Activated CD8-positive, alpha-beta T cell treated with anti-CD3 and anti-CD28 coated beads, Interleukin-2, amount 10 ng/mL, durations not matched to agents 7 days and 5 days (primary cell): ENCODE results near the gene DPYSL3. TPM values are rescaled to one million over a fixed set of nuclear protein-coding genes. Genes with fewer than 3 reads are reported as not detected.

Source experiments
- ATAC-seq: fragments of 150-1000 bp; cut with Tn5 transposase; one replicate; pipeline ENCODE4 v1.10.0; 2021; ENCODE audit warnings: moderate library complexity
- CTCF ChIA-PET: fragments of 350-600 bp; sonication (Branson Sonifier 250); formaldehyde crosslinking; loops from one replicate; lab custom pipeline; 2021; ENCODE audit warnings: antibody characterized with exemption; lab: Charles Lee
- POLR2A ChIA-PET: fragments of 350-600 bp; sonication (Branson Sonifier 250); formaldehyde crosslinking; loops from one replicate; lab custom pipeline; 2021; ENCODE audit warnings: antibody characterized with exemption; lab: Charles Lee
- DNase-seq: peaks from one replicate; pipeline ENCODE4 v3.0.0-alpha.2; 2020
- H3K27ac Mint-ChIP-seq: one replicate; pipeline ENCODE4 v1.8.0; 2021; ENCODE audit warnings: mild to moderate bottlenecking, mixed read lengths
- H3K27me3 Mint-ChIP-seq: one replicate; pipeline ENCODE4 v1.8.0; 2021; ENCODE audit warnings: low read depth, mixed read lengths
- H3K36me3 Mint-ChIP-seq: one replicate; pipeline ENCODE4 v1.8.0; 2021; ENCODE audit warnings: low read depth, mixed read lengths
- H3K4me1 Mint-ChIP-seq: one replicate; pipeline ENCODE4 v1.8.0; 2021; ENCODE audit warnings: low read depth, mixed read lengths
- H3K4me3 Mint-ChIP-seq: one replicate; pipeline ENCODE4 v1.8.0; 2021; ENCODE audit warnings: mild to moderate bottlenecking, mixed read lengths
- H3K9me3 Mint-ChIP-seq: one replicate; pipeline ENCODE4 v1.8.0; 2022; ENCODE audit warnings: mixed read lengths; ENCODE audit not compliant: insufficient read depth
- total RNA-seq, 2 experiments: library from RNA; stranded (reverse); gene quantifications; one replicate each; pipeline ENCODE4 v1.2.3, GENCODE V29; 2021

Gene DPYSL3
- total RNA-seq, 2 experiments from 2014 or later = 0.23 TPM; not detected in 1

DNA sequence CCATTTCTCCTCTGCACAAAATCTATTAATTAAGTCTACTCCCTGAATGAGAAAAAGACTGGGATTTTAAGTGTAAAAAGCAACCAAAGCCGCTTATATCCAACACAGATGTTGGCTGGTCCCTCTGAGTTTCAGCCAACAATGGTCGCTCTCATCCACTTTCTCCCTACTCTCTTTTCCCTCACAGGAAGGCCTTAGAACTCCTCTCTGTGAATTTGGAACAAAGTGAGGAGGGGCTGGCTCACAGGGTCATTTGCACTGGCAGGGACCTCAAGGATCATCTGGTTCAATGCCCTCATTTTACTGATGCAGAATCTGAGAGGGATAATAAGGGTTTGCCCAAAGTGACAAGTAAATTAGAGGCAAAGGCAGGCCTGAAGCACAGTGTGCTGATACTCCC lies 64.0 kb downstream of the DPYSL3 start:
- DNase-seq (no peak), ATAC-seq (no peak)
- POLR2A ChIA-PET = no interaction called here
- Mint-ChIP-seq H3K4me1 (no peaks in the 10 kb centered on the region), H3K9me3 (no peaks in the 10 kb centered on the region), H3K36me3 (no peaks in the 10 kb centered on the region), H3K27ac (no peak overlapping the region), H3K27me3 (peaks cover 9% of the 10 kb centered on the region), H3K4me3 (no peak overlapping the region)
- CTCF ChIA-PET = no interaction called here

DNA sequence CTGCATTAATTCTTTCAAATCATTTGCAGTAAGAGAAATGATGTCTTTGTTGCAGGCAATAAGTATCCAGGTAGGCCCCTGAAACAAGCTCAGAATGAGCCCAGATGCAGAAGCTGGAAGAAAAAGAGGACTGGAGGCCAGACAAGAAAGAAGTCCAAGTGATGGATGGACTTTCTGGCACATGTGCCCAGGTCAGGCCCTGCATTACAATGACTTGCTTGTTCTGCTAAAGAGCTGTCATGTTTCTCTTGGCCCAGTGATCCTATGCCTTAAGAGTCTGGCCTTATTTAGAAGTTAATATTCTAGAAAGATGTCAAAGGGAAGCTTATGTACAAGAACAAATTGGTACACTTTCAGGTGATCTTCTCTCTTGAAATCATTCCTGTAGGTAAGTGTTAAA lies 64.8 kb downstream of the DPYSL3 start:
- Mint-ChIP-seq H3K27me3 (peaks cover 5% of the 10 kb centered on the region), H3K4me3 (no peak overlapping the region), H3K27ac (no peak overlapping the region), H3K36me3 (no peaks in the 10 kb centered on the region), H3K9me3 (no peaks in the 10 kb centered on the region), H3K4me1 (no peaks in the 10 kb centered on the region)
- DNase-seq = no peak
- no peak for ATAC-seq
- ChIA-PET POLR2A (no interaction called here), CTCF (no interaction called here)

DNA sequence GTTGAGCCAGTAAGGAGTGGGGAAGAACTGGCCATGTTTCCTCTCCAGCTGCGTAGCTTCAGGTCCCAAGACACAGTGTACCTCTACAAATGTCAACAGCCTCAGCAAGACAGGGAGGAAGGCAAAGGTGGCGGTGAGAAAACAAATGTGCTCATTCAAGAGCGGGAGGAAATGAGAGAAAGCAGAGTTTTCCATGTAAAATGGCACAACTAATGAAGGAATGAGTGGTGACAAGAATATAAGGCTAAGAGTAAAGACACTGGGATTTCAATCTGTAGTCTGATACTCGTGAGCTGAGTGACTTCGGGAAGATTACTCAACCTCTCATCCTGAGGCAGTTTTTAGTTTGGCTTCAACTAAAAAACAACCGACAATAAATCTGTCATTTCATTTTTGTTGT lies 67.6 kb downstream of the DPYSL3 start:
- Mint-ChIP-seq H3K27me3 (no peaks in the 10 kb centered on the region), H3K4me1 (no peaks in the 10 kb centered on the region), H3K4me3 (no peak overlapping the region), H3K27ac (no peak overlapping the region), H3K9me3 (no peaks in the 10 kb centered on the region), H3K36me3 (no peaks in the 10 kb centered on the region)
- POLR2A ChIA-PET = no interaction called here
- no peak for ATAC-seq
- DNase-seq = no peak
- CTCF ChIA-PET = interaction anchor here (0.7 kb wide), 1 partner anchor 135 kb away, joined by 3 read pairs; no protein-coding TSS in a partner anchor

DNA sequence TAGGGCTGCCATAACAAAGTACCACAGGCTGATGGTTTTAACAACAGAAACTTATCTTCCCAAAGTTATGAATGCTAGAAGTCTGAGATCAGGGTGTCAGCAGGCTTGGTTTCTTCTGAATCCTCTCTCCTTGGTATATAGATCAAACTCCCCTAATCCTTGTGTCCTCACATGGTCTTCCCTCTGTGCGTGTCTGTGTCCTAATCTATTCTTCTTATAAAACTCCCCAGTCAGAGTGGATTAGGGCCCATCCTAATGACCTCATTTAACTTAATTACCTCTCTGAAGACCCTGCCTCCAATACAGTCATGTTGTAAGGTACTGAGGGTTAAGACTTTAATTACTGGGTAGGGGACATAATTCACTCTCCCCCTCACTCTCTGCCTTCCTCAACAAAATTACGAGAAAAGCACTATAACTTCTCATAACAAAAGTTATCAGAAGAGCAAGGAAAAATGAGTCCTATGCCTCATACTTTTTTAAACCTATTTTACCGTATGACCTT lies 68.6 kb downstream of the DPYSL3 start:
- CTCF ChIA-PET = no interaction called here
- no peaks in the 10 kb centered on the region for H3K4me1 Mint-ChIP-seq
- ATAC-seq (no peak), DNase-seq (no peak)
- no peak overlapping the region for H3K27ac Mint-ChIP-seq
- H3K4me3 Mint-ChIP-seq = no peak overlapping the region
- no peaks in the 10 kb centered on the region for H3K36me3 Mint-ChIP-seq
- POLR2A ChIA-PET = no interaction called here
- no peaks in the 10 kb centered on the region for H3K9me3 Mint-ChIP-seq
- peaks cover 2% of the 10 kb centered on the region for H3K27me3 Mint-ChIP-seq

DNA sequence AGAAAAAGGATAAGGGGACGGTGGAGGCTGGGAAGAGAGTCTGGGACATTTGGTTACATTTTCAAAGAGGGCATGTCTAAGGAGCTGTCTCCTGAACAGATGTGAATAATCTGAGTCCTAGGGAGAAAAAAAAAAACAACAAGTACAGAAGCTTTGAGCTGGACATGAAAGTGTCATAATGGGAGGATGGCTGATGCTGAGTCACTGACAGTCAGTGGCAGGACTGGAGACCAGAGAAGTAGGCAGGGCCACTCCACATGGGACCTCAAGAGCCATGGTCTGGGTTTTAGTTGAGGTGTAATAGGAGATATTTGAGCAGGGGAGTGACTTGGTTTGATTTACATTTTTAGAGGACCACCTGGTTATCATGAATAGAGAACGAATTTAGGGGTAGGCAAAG lies 70.6 kb downstream of the DPYSL3 start:
- DNase-seq (no peak), ATAC-seq (no peak)
- peaks cover 2% of the 10 kb centered on the region for H3K27me3 Mint-ChIP-seq
- no peaks in the 10 kb centered on the region for H3K36me3 Mint-ChIP-seq
- H3K4me3 Mint-ChIP-seq = no peak overlapping the region
- no peaks in the 10 kb centered on the region for H3K4me1 Mint-ChIP-seq
- ChIA-PET CTCF (no interaction called here), POLR2A (no interaction called here)
- H3K9me3 Mint-ChIP-seq = no peaks in the 10 kb centered on the region
- H3K27ac Mint-ChIP-seq = no peak overlapping the region

DNA sequence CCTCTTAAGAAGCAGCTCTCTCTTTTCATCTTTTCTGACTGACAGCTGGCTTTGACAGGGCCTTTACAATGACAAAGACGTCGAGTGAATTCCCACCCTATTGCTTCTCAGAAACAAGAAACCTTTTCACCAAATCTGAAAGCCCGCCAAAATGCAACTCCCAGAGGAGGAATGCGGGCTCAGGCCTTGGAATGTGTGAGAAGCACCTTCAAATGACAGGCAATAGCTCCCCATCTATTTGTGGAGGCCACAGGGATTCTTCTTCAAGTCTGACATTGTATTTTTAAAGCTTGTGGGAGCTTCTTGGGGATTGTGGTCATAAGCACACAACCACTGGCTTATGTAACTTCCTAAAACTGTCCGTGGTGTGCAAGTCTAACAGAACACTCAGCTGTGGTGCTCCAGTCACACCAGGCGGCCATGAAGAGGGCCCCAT lies 72.7 kb downstream of the DPYSL3 start:
- POLR2A ChIA-PET = no interaction called here
- H3K36me3 Mint-ChIP-seq = no peaks in the 10 kb centered on the region
- ATAC-seq (no peak), DNase-seq (no peak)
- H3K9me3 Mint-ChIP-seq = no peaks in the 10 kb centered on the region
- H3K27me3 Mint-ChIP-seq = peaks cover 2% of the 10 kb centered on the region
- CTCF ChIA-PET = no interaction called here
- no peak overlapping the region for H3K27ac Mint-ChIP-seq
- H3K4me1 Mint-ChIP-seq = no peaks in the 10 kb centered on the region
- no peak overlapping the region for H3K4me3 Mint-ChIP-seq

DNA sequence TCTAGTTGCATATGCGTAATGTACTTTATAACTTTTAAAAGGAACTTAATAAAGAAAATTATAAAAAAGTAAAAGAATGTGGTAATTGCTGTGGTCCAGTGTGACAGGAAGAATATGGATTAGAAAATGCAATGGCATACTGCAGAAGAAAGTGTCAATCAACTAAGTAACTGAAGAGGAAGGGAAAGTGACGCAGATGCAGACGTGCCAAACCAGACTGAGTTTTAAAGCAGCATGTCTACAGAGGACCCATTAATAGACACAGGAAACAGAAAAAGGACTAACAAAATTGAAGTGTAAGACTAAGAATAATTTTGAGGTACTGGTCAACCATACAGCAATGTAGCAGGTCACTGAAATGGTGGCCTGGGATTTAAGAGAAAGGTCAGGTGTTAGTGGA lies 73.3 kb downstream of the DPYSL3 start:
- no peak overlapping the region for H3K4me3 Mint-ChIP-seq
- no peak for ATAC-seq
- DNase-seq = no peak
- ChIA-PET POLR2A (no interaction called here), CTCF (no interaction called here)
- no peaks in the 10 kb centered on the region for H3K9me3 Mint-ChIP-seq
- peaks cover 2% of the 10 kb centered on the region for H3K27me3 Mint-ChIP-seq
- no peaks in the 10 kb centered on the region for H3K36me3 Mint-ChIP-seq
- no peak overlapping the region for H3K27ac Mint-ChIP-seq
- H3K4me1 Mint-ChIP-seq = no peaks in the 10 kb centered on the region

DNA sequence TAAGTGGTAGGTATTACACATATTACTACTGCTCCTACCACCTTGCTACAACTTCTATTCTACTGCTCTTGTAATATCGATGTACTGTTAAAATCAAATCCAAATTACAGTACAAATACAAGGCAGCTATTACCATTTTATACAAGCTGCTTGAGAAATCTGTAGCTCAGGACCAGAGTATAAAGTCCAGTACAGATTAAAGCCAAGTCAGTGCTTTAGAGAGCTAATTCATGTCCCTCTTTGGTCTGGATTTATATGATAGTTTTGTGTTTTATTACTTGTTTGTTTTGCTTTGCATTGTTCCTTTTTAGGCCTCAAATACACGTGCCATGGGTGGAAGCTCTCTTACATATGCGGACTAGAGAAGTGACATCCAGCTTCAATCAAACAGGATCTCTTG lies 75.8 kb downstream of the DPYSL3 start:
- ATAC-seq (no peak), DNase-seq (no peak)
- Mint-ChIP-seq H3K9me3 (no peaks in the 10 kb centered on the region), H3K27me3 (peaks cover 4% of the 10 kb centered on the region), H3K4me3 (no peak overlapping the region), H3K27ac (no peak overlapping the region), H3K36me3 (no peaks in the 10 kb centered on the region), H3K4me1 (no peaks in the 10 kb centered on the region)
- ChIA-PET POLR2A (interaction anchor here (0.6 kb wide), 1 partner anchor 15 kb away, joined by 3 read pairs; no protein-coding TSS in a partner anchor), CTCF (no interaction called here)

DNA sequence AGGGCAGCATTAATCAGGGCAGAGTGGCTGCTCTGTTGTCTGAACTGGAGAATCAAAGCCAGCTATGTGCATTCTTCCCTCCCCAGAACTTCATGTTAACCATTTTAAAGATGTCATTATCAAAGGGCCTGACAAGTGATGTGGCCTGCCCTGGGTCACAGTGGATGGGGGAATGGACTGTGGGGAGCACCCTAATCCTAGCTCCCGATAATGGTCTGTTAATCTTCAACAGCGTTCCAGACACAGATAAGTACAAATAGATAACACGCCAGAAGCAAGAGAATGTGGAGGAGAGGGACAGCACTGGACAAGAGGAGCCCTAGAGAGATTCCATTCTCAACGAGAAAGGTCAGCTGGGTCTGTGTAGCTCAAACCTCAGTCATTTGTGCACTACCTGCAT lies 77.5 kb downstream of the DPYSL3 start:
- no peaks in the 10 kb centered on the region for H3K4me1 Mint-ChIP-seq
- POLR2A ChIA-PET = no interaction called here
- CTCF ChIA-PET = no interaction called here
- H3K4me3 Mint-ChIP-seq = no peak overlapping the region
- no peak overlapping the region for H3K27ac Mint-ChIP-seq
- H3K27me3 Mint-ChIP-seq = peaks cover 4% of the 10 kb centered on the region
- no peaks in the 10 kb centered on the region for H3K9me3 Mint-ChIP-seq
- DNase-seq = no peak
- ATAC-seq = no peak
- no peaks in the 10 kb centered on the region for H3K36me3 Mint-ChIP-seq

DNA sequence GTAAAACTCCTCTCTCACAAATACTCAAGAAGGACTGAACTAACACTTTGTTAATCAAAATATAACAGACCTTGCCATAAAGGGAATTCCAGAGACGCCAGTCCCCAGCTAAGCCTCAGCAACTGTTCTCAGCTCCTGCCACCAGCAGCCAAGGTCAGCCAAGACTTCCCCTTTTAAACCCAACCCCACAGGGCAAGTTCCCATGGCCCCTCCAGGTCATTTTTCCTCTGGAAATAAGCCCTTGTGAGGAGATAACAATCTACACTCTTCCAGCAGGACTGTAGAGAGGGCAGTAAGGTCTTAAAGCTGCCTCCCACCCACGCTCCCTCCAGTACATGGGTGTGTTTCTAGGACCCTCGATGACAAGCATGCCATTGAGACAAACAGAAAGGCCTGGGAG lies 78.3 kb downstream of the DPYSL3 start:
- no peaks in the 10 kb centered on the region for H3K4me1 Mint-ChIP-seq
- DNase-seq (no peak), ATAC-seq (no peak)
- ChIA-PET POLR2A (no interaction called here), CTCF (no interaction called here)
- H3K4me3 Mint-ChIP-seq = no peak overlapping the region
- H3K36me3 Mint-ChIP-seq = no peaks in the 10 kb centered on the region
- no peak overlapping the region for H3K27ac Mint-ChIP-seq
- H3K27me3 Mint-ChIP-seq = peaks cover 3% of the 10 kb centered on the region
- H3K9me3 Mint-ChIP-seq = no peaks in the 10 kb centered on the region

DNA sequence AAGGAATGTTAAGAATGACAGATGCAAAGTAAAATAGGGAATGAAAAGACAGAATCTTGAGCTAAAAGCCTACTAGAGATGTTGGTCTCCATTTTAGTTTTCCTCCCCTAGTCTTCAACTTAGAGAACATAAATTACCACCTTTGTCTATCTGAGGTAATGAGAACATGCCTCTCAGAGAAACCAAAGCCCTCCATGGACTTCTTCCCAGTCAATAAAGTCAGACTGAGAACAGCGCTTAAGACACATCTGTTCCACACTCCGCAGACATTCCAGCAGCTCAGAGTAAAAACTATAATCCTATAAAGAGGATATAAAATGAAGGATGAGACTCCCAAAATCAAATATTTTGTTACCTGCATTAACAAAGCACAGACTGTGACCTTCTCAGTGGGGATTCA lies 79.2 kb downstream of the DPYSL3 start:
- no peak for ATAC-seq
- no peaks in the 10 kb centered on the region for H3K9me3 Mint-ChIP-seq
- no peak for DNase-seq
- peaks cover 2% of the 10 kb centered on the region for H3K27me3 Mint-ChIP-seq
- no peak overlapping the region for H3K4me3 Mint-ChIP-seq
- ChIA-PET POLR2A (no interaction called here), CTCF (no interaction called here)
- H3K36me3 Mint-ChIP-seq = no peaks in the 10 kb centered on the region
- H3K4me1 Mint-ChIP-seq = no peaks in the 10 kb centered on the region
- H3K27ac Mint-ChIP-seq = no peak overlapping the region

DNA sequence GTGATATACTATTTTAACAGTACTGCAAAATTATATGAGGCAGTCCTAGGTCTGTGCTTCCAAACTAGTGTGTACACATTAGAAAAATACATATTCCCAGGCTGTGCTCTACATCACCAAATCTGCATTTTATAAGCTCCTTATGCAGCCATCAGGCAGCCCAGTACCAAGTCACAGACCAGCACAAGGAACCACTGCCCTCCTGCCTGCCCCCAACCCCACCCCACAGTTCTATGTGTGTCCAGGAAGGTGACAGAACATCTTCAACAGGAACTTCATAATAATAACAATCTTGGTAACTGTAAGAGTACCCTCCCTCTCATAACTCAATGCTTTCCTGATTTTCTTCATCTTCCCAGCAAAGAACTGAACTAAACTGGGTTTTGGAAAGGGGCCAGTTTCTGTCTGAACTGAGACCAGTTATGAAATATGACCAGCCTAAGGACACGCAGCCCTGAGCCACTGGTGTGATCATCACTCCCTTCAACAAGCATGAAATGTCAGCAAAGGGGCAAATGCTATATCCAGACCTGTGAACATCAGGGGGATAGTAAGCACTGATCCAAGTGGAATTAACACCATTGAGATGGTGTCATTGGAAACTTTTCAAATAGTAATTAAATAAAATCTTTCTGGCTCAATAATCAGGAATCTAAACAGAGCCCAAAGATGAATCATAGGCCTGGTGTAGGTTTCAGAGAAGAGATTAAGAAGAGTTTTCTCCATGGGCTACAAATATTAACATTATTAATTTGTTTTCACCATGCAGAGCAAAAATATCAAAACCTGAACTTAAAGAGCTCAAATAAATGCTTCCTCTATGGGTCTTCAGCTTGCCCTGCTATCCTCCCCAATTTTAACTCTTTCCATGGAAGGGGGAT lies 82.1 kb downstream of the DPYSL3 start:
- Mint-ChIP-seq H3K27me3 (peaks cover 2% of the 10 kb centered on the region), H3K9me3 (no peaks in the 10 kb centered on the region), H3K4me3 (no peak overlapping the region), H3K27ac (no peak overlapping the region), H3K36me3 (no peaks in the 10 kb centered on the region), H3K4me1 (no peaks in the 10 kb centered on the region)
- DNase-seq = no peak
- no peak for ATAC-seq
- ChIA-PET CTCF (no interaction called here), POLR2A (no interaction called here)
